GM23338 (cell line): ENCODE results near the gene NT5C.

Source experiments
- CREB1 ChIP-seq: fragments of 250-450 bp; sonication (Bioruptor Pico); IDR thresholded peaks from 2 replicates; pipeline ENCODE4 v1.5.0; 2020; ENCODE audit warnings: low read depth, mild to moderate bottlenecking, moderate library complexity
- CTCF ChIP-seq, 2 experiments: fragments of 200-600 bp in 1 of 2; sonication (generic) in 1 of 2; conservative IDR thresholded peaks; 2 replicates each; pipeline versions ENCODE4 v1.5.1 to v1.6.1; 2016 to 2017; ENCODE audit warnings: antibody characterized with exemption in 2 of 2, low read depth in 2 of 2, mild to moderate bottlenecking in 2 of 2, moderate library complexity in 1 of 2
- EZH2 ChIP-seq: fragments of 200-600 bp; sonication (generic); IDR thresholded peaks from one replicate; pipeline ENCODE4 v1.8.0; 2017; ENCODE audit warnings: antibody characterized with exemption, mild to moderate bottlenecking, low read depth; ENCODE audit not compliant: unreplicated experiment
- EZH2phosphoT487 ChIP-seq: fragments of 200-600 bp; sonication (generic); IDR thresholded peaks from one replicate; pipeline ENCODE4 v1.8.1; 2018; ENCODE audit warnings: antibody characterized with exemption; ENCODE audit not compliant: unreplicated experiment
- POLR2AphosphoS5 ChIP-seq: IDR thresholded peaks from 2 replicates; pipeline ENCODE4 v1.6.1; 2016; ENCODE audit warnings: antibody characterized with exemption, low read depth
- STAT1 ChIP-seq: IDR thresholded peaks from one replicate; pipeline ENCODE4 v1.6.1; 2016; ENCODE audit warnings: antibody characterized with exemption; ENCODE audit not compliant: unreplicated experiment
- ZNF114 ChIP-seq: fragments of 250-450 bp; sonication (Bioruptor Pico); IDR thresholded peaks from 2 replicates; pipeline ENCODE4 v1.5.0; 2020; ENCODE audit warnings: mild to moderate bottlenecking, moderate library complexity
- TF ChIP-seq, protein P1 (sequence below): IDR thresholded peaks from one replicate; pipeline ENCODE4 v1.6.1; 2018; ENCODE audit warnings: antibody characterized with exemption; ENCODE audit not compliant: unreplicated experiment

DNA sequence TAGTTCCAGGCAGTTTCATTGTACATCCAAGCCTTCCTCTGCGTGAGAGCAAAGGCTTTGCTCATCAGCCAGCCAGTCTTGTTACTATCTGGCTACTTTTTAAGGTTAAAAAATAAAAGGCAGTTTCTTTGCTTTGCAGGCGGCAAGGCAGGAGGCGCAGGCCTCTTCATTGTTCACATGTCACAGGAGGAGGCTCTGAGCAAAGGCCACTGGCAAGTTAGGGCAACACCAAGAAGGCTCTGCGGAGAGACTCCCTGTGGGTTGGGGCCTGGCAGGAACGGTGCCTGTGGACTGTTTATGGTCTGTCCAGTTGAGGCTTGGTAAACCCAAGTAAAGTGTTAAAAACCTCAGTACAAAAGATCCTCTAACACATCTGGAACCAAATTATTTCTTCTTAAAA is 3.9 kb upstream of the NT5C start:
- TF ChIP-seq ZNF114 (CRISPR knock-in tag) (no peak), EZH2phosphoT487 (no peak), CTCF (conservative IDR thresholded peaks at IDR 0.05; ENCODE audit: low read depth in 2 of 2) (no peak), CREB1 (no peak), POLR2AphosphoS5 (no peak), EZH2 (no peak), STAT1 (no peak)
- TF ChIP-seq, protein P1, sequence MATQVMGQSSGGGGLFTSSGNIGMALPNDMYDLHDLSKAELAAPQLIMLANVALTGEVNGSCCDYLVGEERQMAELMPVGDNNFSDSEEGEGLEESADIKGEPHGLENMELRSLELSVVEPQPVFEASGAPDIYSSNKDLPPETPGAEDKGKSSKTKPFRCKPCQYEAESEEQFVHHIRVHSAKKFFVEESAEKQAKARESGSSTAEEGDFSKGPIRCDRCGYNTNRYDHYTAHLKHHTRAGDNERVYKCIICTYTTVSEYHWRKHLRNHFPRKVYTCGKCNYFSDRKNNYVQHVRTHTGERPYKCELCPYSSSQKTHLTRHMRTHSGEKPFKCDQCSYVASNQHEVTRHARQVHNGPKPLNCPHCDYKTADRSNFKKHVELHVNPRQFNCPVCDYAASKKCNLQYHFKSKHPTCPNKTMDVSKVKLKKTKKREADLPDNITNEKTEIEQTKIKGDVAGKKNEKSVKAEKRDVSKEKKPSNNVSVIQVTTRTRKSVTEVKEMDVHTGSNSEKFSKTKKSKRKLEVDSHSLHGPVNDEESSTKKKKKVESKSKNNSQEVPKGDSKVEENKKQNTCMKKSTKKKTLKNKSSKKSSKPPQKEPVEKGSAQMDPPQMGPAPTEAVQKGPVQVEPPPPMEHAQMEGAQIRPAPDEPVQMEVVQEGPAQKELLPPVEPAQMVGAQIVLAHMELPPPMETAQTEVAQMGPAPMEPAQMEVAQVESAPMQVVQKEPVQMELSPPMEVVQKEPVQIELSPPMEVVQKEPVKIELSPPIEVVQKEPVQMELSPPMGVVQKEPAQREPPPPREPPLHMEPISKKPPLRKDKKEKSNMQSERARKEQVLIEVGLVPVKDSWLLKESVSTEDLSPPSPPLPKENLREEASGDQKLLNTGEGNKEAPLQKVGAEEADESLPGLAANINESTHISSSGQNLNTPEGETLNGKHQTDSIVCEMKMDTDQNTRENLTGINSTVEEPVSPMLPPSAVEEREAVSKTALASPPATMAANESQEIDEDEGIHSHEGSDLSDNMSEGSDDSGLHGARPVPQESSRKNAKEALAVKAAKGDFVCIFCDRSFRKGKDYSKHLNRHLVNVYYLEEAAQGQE: no peak
